Activated CD4-positive, alpha-beta T cell treated with anti-CD3 and anti-CD28 coated beads for 24 hours (primary cell): ENCODE data around the gene MFSD6.

Source experiments
- DNase-seq, 2 donors: peaks; one replicate each; pipeline ENCODE4 v3.0.0-alpha.2; 2020; ENCODE audit warnings: low read depth in 2 of 2

Gene MFSD6

GRCh38 chr2:190436557-190436956 is 28.4 kb downstream of the MFSD6 start:
- DNase-seq: no peak

GRCh38 chr2:190440113-190440512 is 32.0 kb downstream of the MFSD6 start:
- DNase-seq: no peak

GRCh38 chr2:190441564-190441963 is 33.4 kb downstream of the MFSD6 start:
- DNase-seq: no peak

- no peak for DNase-seq
Observed at GRCh38 chr2:190443055-190443454, 34.9 kb downstream of the MFSD6 start.

- no peak for DNase-seq
Observed at GRCh38 chr2:190443778-190444481, 35.8 kb downstream of the MFSD6 start.

GRCh38 chr2:190444976-190445375 is 36.8 kb downstream of the MFSD6 start:
- no peak for DNase-seq

GRCh38 chr2:190446193-190446592 is 38.0 kb downstream of the MFSD6 start:
- DNase-seq: no peak

- DNase-seq: no peak
Observed at GRCh38 chr2:190446750-190447516, 38.8 kb downstream of the MFSD6 start.

GRCh38 chr2:190447766-190448165 is 39.6 kb downstream of the MFSD6 start:
- DNase-seq: no peak

GRCh38 chr2:190449925-190450324 is 41.8 kb downstream of the MFSD6 start:
- no peak for DNase-seq

GRCh38 chr2:190450363-190450762 is 42.2 kb downstream of the MFSD6 start:
- DNase-seq: no peak

GRCh38 chr2:190451561-190452176 is 43.5 kb downstream of the MFSD6 start:
- DNase-seq: no peak

- DNase-seq: no peak
Observed at GRCh38 chr2:190452433-190452832, 44.3 kb downstream of the MFSD6 start.

- DNase-seq: no peak
Observed at GRCh38 chr2:190454795-190455194, 46.6 kb downstream of the MFSD6 start.

- no peak for DNase-seq
Observed at GRCh38 chr2:190455358-190456095, 47.4 kb downstream of the MFSD6 start.

- no peak for DNase-seq
Observed at GRCh38 chr2:190456833-190457232, 48.7 kb downstream of the MFSD6 start.

- no peak for DNase-seq
Observed at GRCh38 chr2:190457256-190457655, 49.1 kb downstream of the MFSD6 start.

GRCh38 chr2:190458352-190459107 is 50.4 kb downstream of the MFSD6 start:
- DNase-seq: no peak

- no peak for DNase-seq
Observed at GRCh38 chr2:190459881-190460280, 51.7 kb downstream of the MFSD6 start.

- DNase-seq: no peak
Observed at GRCh38 chr2:190460487-190460886, 52.3 kb downstream of the MFSD6 start.

- no peak for DNase-seq
Observed at GRCh38 chr2:190462181-190462580, 54.0 kb downstream of the MFSD6 start.
